SK-N-SH (cell line): Measurements from ENCODE around the gene FRS2. TPM values are rescaled to one million over a fixed set of nuclear protein-coding genes. Genes with fewer than 3 reads are reported as not detected.

Experiments used
- CTCF ChIA-PET: fragments of 300-600, 350-600 bp; formaldehyde crosslinking; extraction: SDS; loops from one replicate; lab custom pipeline; 2021; lab: Yijun Ruan, JAX
- POLR2A ChIA-PET: fragments of 350-600 bp; sonication (Branson Sonifier 250); formaldehyde crosslinking; extraction: SDS; loops from one replicate; lab custom pipeline; 2020; ENCODE audit warnings: antibody characterized with exemption, inconsistent platforms; lab: Yijun Ruan, JAX
- DNase-seq: peaks from one replicate; pipeline ENCODE4 v3.0.0; 2012
- H2AFZ ChIP-seq: fragments of 200-600 bp; sonication (generic); 2 replicates; pipeline ENCODE4 v1.8.1; 2016; ENCODE audit warnings: antibody characterized with exemption, mild to moderate bottlenecking, low read depth
- H3F3A ChIP-seq: fragments of 200-600 bp; sonication (generic); replicated peaks from 2 replicates; pipeline ENCODE3; 2016; ENCODE audit warnings: antibody characterized with exemption, mild to moderate bottlenecking; ENCODE audit not compliant: insufficient read depth
- H3K27ac ChIP-seq, 2 experiments: fragments of 200-500 bp in 1 of 2; fragments of 200-600 bp in 1 of 2; sonication (Bioruptor generic) in 1 of 2; sonication (generic), shearing (Covaris generic) in 1 of 2; 2 replicates each; pipeline versions ENCODE4 v1.5.1 to v1.6.1; 2014 to 2016; ENCODE audit warnings: low read depth in 2 of 2, inconsistent platforms in 1 of 2, low read length in 1 of 2, mild to moderate bottlenecking in 1 of 2, mixed read lengths in 1 of 2
- H3K27me3 ChIP-seq: fragments of 200-600 bp; sonication (generic), shearing (Covaris generic); 2 replicates; pipeline ENCODE4 v1.6.1; 2016; ENCODE audit warnings: mixed run types; ENCODE audit not compliant: insufficient read depth
- H3K36me3 ChIP-seq, 2 experiments: fragments of 200-500 bp in 1 of 2; fragments of 200-600 bp in 1 of 2; sonication (Bioruptor generic) in 1 of 2; sonication (generic) in 1 of 2; replicated peaks in 1 of 2; 2 replicates each; pipeline versions ENCODE3 to v1.5.1; 2014 to 2016; ENCODE audit warnings: low read length in 1 of 2, mild to moderate bottlenecking in 1 of 2; ENCODE audit not compliant: insufficient read depth in 2 of 2, control insufficient read depth in 1 of 2
- H3K4me1 ChIP-seq, 2 experiments: fragments of 200-500 bp in 1 of 2; fragments of 200-600 bp in 1 of 2; sonication (Bioruptor generic) in 1 of 2; sonication (generic), shearing (Covaris generic) in 1 of 2; 2 replicates each; pipeline versions ENCODE4 v1.5.1 to v1.6.1; 2014 to 2016; ENCODE audit warnings: low read depth in 1 of 2, low read length in 1 of 2, mixed run types in 1 of 2; ENCODE audit not compliant: insufficient read depth in 2 of 2, control insufficient read depth in 1 of 2
- H3K4me2 ChIP-seq: fragments of 200-600 bp; sonication (generic), shearing (Covaris generic); 2 replicates; pipeline ENCODE4 v1.6.1; 2017; ENCODE audit warnings: mixed run types
- H3K4me3 ChIP-seq, 2 experiments: fragments of 200-500 bp in 1 of 2; fragments of 200-600 bp in 1 of 2; sonication (Bioruptor generic) in 1 of 2; sonication (generic), shearing (Covaris generic) in 1 of 2; 2 replicates each; pipeline versions ENCODE4 v1.5.1 to v1.8.1; 2014 to 2016; ENCODE audit warnings: low read depth in 2 of 2, inconsistent platforms in 1 of 2, low read length in 1 of 2, mild to moderate bottlenecking in 1 of 2, mixed read lengths in 1 of 2, moderate library complexity in 1 of 2
- H3K79me2 ChIP-seq: fragments of 200-600 bp; sonication (generic); 2 replicates; pipeline ENCODE4 v1.8.1; 2017; ENCODE audit warnings: mild to moderate bottlenecking; ENCODE audit not compliant: insufficient read depth
- H3K9ac ChIP-seq: fragments of 200-600 bp; sonication (generic); 2 replicates; pipeline ENCODE4 v1.6.1; 2017; ENCODE audit warnings: mixed run types
- H3K9me2 ChIP-seq: fragments of 200-600 bp; sonication (generic); 2 replicates; pipeline ENCODE4 v1.6.1; 2017; ENCODE audit warnings: mixed run types
- H3K9me3 ChIP-seq: fragments of 200-600 bp; sonication (generic); 2 replicates; pipeline ENCODE4 v1.6.1; 2017; ENCODE audit warnings: mixed run types, mild to moderate bottlenecking, moderate library complexity
- H4K20me1 ChIP-seq: fragments of 200-600 bp; sonication (generic); 2 replicates; pipeline ENCODE4 v1.6.1; 2017; ENCODE audit warnings: mild to moderate bottlenecking, mixed run types; ENCODE audit not compliant: insufficient read depth
- ELF1 ChIP-seq: IDR thresholded peaks from 2 replicates; pipeline ENCODE4 v1.4.0; 2012
- EZH2phosphoT487 ChIP-seq: fragments of 200-600 bp; sonication (generic); IDR thresholded peaks from 2 replicates; pipeline ENCODE4 v1.6.1; 2017; ENCODE audit warnings: low read depth, mixed run types, mild to moderate bottlenecking, antibody characterized with exemption, moderate library complexity, borderline replicate concordance
- FOXJ3 ChIP-seq: sonication (generic); formaldehyde crosslinking; IDR thresholded peaks from 2 replicates; pipeline ENCODE4 v1.5.1; 2020; ENCODE audit warnings: mild to moderate bottlenecking, missing genetic modification reagents
- GATA2 ChIP-seq: sonication (generic); formaldehyde crosslinking; IDR thresholded peaks from 2 replicates; pipeline ENCODE4 v1.5.0; 2020; ENCODE audit warnings: mild to moderate bottlenecking, missing genetic modification reagents
- MEF2A ChIP-seq: IDR thresholded peaks from 2 replicates; pipeline ENCODE4 v1.4.0; 2012; ENCODE audit warnings: low read depth, borderline replicate concordance
- MXI1 ChIP-seq: IDR thresholded peaks from 2 replicates; pipeline ENCODE4 v1.6.1; 2012; ENCODE audit warnings: mild to moderate bottlenecking, low read depth, low read length, improper control_type of control experiment
- NFIC ChIP-seq: IDR thresholded peaks from 2 replicates; pipeline ENCODE4 v1.4.0; 2012; ENCODE audit warnings: borderline replicate concordance
- RFX5 ChIP-seq: IDR thresholded peaks from 2 replicates; pipeline ENCODE4 v1.6.1; 2012; ENCODE audit warnings: mild to moderate bottlenecking, improper control_type of control experiment, low read length
- RXRA ChIP-seq: IDR thresholded peaks from 2 replicates; pipeline ENCODE4 v1.4.0; 2012; ENCODE audit warnings: low read depth, mild to moderate bottlenecking, borderline replicate concordance
- SIN3A ChIP-seq: IDR thresholded peaks from 2 replicates; pipeline ENCODE4 v1.6.1; 2012; ENCODE audit warnings: low read depth, mild to moderate bottlenecking, low read length, moderate library complexity, borderline replicate concordance
- TAF1 ChIP-seq: IDR thresholded peaks from 2 replicates; pipeline ENCODE4 v1.6.1; 2012; ENCODE audit warnings: low read depth, mild to moderate bottlenecking, low read length, moderate library complexity, borderline replicate concordance
- TEAD4 ChIP-seq: IDR thresholded peaks from 2 replicates; pipeline ENCODE4 v1.4.0; 2012; ENCODE audit warnings: mild to moderate bottlenecking, borderline replicate concordance; ENCODE audit not compliant: insufficient read depth
- USF2 ChIP-seq: fragments of 150-350 bp; IDR thresholded peaks from 2 replicates; pipeline ENCODE4 v1.6.1; 2017; ENCODE audit warnings: antibody characterized with exemption, low read length, low read depth, borderline replicate concordance
- ZBTB33 ChIP-seq: IDR thresholded peaks from 2 replicates; pipeline ENCODE4 v1.4.0; 2012; ENCODE audit warnings: low read depth, borderline replicate concordance
- WGBS: methylation state at CpG from one replicate; pipeline ENCODE4 v1.1.6; 2017; ENCODE audit warnings: low lambda C conversion rate; 5-methylcytosine and 5-hydroxymethylcytosine counted together
- polyA plus RNA-seq, 3 experiments: library from polyadenylated mRNA; depleted of rRNA; stranded (reverse); fragments of >200 nt; gene quantifications; 2 replicates each; pipeline ENCODE4 v1.2.3, GENCODE V29; 2012
- TF ChIP-seq, protein P1 (sequence below): IDR thresholded peaks from 2 replicates; pipeline ENCODE4; 2012
- TF ChIP-seq, protein P2 (sequence below): IDR thresholded peaks from 2 replicates; pipeline ENCODE4 v1.4.0; 2012; ENCODE audit warnings: low read depth
- TF ChIP-seq, protein P3 (sequence below): IDR thresholded peaks from 2 replicates; pipeline ENCODE4 v1.6.1; 2012; ENCODE audit warnings: mild to moderate bottlenecking, low read depth, low read length, moderate library complexity

The FRS2 gene
- polyA plus RNA-seq, 1 of the 3 experiments (the other 2 are of a cell fraction), result 7.1 TPM

DNA sequence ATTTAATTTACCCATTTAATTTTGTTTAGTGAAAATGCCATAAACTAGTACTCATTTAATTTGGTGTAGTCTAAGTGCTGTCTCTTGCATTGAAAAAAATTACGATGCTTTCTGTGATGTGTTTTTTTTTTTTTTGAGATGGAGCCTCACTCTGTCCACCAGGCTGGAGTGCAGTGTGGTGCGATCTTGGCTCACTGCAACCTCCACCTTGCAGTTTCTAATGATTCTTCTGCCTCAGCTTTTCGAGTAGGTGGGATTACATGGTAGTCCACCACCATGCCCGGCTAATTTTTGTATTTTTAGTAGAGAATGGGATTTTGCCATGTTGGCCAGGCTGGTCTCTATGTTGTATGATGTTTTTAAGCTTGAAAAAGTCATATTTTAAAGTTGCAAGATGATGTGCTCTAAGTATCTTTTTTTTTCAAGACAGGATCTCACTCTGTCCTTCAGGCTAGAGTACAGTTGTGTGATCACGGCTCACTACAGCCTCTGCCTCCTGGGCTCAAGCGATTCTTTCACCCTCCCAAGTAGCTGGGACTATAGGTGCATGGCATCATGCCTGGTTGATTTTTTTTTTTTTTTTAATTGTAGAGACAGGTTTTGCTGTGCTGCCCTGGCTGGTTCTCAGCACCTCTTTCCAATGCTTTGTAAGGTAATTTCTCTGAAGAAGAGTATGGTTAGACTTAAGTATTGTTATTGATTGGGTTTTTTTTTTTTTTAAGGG, 131.9 kb downstream of the FRS2 start:
- ChIA-PET CTCF (no interaction called here), POLR2A (interaction anchor here (0.7 kb wide), 1 partner anchor 323 kb away, joined by 7 read pairs; no protein-coding TSS in a partner anchor)
- H3K4me1 ChIP-seq, result no peaks in the 10 kb centered on the region
- H3K36me3 ChIP-seq, result peaks cover 57% of the 10 kb centered on the region in 2 experiments
- H2AFZ ChIP-seq, result no peak overlapping the region
- H4K20me1 ChIP-seq, result no peaks in the 10 kb centered on the region; the same call in 1 of the 2 replicates
- no peak for DNase-seq
- H3K9me3 ChIP-seq, result no peaks in the 10 kb centered on the region
- H3K4me2 ChIP-seq, result no peak overlapping the region
- H3K9me2 ChIP-seq, result no peaks in the 10 kb centered on the region
- no peak overlapping the region for H3K27ac ChIP-seq
- H3K79me2 ChIP-seq, result no peaks in the 10 kb centered on the region
- no peaks in the 10 kb centered on the region for H3K27me3 ChIP-seq
- TF ChIP-seq, protein P1, sequence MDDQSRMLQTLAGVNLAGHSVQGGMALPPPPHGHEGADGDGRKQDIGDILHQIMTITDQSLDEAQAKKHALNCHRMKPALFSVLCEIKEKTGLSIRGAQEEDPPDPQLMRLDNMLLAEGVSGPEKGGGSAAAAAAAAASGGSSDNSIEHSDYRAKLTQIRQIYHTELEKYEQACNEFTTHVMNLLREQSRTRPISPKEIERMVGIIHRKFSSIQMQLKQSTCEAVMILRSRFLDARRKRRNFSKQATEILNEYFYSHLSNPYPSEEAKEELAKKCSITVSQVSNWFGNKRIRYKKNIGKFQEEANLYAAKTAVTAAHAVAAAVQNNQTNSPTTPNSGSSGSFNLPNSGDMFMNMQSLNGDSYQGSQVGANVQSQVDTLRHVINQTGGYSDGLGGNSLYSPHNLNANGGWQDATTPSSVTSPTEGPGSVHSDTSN, result no peak
- TF ChIP-seq, protein P2, sequence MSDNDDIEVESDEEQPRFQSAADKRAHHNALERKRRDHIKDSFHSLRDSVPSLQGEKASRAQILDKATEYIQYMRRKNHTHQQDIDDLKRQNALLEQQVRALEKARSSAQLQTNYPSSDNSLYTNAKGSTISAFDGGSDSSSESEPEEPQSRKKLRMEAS, result no peak
- TF ChIP-seq TAF1 (no peak), ZBTB33 (no peak), FOXJ3 (CRISPR knock-in tag) (no peak), GATA2 (CRISPR knock-in tag) (no peak), RXRA (no peak), MXI1 (no peak), SIN3A (no peak), NFIC (no peak), EZH2phosphoT487 (no peak), TEAD4 (no peak), ELF1 (no peak), RFX5 (no peak), USF2 (no peak), MEF2A (no peak)
- TF ChIP-seq, protein P3, sequence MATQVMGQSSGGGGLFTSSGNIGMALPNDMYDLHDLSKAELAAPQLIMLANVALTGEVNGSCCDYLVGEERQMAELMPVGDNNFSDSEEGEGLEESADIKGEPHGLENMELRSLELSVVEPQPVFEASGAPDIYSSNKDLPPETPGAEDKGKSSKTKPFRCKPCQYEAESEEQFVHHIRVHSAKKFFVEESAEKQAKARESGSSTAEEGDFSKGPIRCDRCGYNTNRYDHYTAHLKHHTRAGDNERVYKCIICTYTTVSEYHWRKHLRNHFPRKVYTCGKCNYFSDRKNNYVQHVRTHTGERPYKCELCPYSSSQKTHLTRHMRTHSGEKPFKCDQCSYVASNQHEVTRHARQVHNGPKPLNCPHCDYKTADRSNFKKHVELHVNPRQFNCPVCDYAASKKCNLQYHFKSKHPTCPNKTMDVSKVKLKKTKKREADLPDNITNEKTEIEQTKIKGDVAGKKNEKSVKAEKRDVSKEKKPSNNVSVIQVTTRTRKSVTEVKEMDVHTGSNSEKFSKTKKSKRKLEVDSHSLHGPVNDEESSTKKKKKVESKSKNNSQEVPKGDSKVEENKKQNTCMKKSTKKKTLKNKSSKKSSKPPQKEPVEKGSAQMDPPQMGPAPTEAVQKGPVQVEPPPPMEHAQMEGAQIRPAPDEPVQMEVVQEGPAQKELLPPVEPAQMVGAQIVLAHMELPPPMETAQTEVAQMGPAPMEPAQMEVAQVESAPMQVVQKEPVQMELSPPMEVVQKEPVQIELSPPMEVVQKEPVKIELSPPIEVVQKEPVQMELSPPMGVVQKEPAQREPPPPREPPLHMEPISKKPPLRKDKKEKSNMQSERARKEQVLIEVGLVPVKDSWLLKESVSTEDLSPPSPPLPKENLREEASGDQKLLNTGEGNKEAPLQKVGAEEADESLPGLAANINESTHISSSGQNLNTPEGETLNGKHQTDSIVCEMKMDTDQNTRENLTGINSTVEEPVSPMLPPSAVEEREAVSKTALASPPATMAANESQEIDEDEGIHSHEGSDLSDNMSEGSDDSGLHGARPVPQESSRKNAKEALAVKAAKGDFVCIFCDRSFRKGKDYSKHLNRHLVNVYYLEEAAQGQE, result no peak
- no peak overlapping the region for H3K4me3 ChIP-seq
- peaks cover 14% of the 10 kb centered on the region for H3F3A ChIP-seq
- WGBS, result 96% methylated on average over 6 of the region's 6 CpGs
- H3K9ac ChIP-seq, result no peak overlapping the region
